ENCODE data around the gene NPAS4.
"Not testable (repeated sequence)": the region's sequence is repeated elsewhere in the genome, so short reads cannot be mapped to it uniquely, and the experiment has no call there.

The NPAS4 gene

DNA sequence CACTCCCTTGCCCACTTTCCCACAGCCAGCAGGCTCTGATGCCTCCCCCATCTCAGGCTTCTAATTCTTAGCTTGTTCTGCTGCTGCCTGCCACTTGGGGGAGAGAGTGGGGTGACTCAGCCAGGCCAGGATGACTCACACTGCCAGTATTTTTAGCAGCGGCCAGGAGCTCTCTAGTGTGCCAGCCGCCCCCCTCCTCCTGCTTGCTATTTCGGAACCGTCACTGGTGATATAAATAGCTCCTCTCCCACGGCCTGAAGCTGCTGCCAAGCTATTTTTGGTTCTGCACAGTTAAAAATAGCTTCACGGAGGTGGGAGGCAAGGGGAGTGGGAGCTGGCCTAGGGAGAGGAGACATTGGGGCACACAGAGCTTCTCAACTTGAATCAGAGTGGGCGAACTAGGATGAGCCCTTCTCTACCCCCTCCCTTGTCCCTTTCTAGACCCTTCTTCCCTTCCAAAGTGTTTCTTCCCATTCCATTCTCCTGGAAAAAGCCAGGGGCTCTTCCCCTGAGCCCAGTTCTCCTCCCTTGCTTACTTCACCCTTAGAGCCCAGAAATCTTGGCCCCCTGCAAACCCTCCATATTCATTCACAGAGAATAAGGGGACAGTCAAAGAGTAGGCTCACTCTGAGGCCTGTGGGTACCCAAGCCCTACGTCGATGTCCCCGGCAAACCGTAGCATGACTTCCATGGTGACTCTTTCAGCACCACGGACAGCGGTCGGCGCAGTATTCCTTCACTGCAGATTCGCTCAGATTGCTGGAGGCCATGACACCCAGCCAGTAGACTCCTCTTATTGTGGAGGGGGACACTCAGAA, 2.5 kb upstream of the NPAS4 start:
- DNase-seq, result peak; percentile 92

DNA sequence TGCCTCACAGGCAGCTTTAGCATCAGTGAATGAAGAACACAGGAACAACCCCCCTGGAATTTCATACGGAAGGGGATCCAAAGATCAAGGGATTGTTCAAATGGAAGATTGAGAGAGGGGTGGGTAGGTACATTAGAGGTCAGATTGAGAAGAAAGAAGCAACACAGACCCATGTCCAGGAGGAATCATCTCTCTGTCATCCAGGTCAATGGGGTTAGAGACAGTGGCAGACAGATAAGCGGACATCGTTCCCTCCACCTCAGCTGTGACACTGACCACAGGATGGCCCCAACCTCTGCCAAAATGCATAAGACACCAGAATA, 1.9 kb upstream of the NPAS4 start:
- no peak for DNase-seq

DNA sequence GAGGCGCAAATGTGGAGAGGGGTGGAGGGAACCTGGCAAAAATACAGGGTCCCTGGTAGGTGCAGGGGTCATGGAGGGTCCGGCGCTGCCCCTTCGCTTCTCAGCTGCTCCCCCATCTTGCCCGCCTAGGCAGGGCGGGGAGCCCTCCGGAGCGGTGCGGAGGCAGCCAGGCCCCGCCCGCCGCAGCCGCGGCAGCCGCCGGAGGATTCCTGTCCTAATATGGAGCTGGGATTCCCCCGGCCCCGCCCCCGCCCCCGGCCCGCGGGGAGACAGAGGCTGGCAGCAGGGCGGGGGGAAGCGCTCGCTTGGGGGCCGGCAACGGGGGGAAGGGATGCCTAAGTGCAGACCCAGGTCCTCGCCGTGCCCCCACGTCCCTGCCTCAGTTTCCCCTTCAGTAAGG, 1.0 kb upstream of the NPAS4 start:
- peak; percentile 59 for DNase-seq

GRCh38 chr11:66421492-66422205, 814 bp downstream of the NPAS4 start:
- DNase-seq, result peak; percentile 87

- DNase-seq, result peak; percentile 40
Observed at GRCh38 chr11:66426314-66426713, 5.5 kb downstream of the NPAS4 start.

- DNase-seq, result no peak
Observed at GRCh38 chr11:66428933-66429332, 8.1 kb downstream of the NPAS4 start.

GRCh38 chr11:66429983-66430602, 9.3 kb downstream of the NPAS4 start:
- peak; percentile 90 for DNase-seq

DNA sequence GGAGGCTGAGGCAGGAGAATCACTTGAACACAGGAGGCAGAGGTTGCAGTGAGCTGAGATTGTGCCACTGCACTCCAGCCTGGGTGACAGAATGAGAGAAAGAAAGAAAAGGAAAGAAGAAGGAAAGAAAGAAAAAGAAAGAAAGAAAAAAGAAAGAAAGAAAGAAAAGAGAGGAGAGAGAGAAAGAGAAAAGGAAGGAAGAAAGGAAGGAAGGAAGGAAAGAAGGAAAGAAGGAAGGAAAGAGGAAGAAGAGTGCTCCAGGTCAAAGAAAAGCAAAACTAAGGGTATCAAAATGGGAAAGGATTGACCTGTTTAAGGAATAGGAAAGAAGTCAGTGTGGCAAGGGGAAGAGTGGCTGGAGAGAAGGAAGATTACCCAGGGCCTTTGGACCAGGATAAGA, 10.5 kb downstream of the NPAS4 start:
- not testable (repeated sequence) for DNase-seq

- not testable (repeated sequence) for DNase-seq
Observed at GRCh38 chr11:66431871-66432329, 11.1 kb downstream of the NPAS4 start.

GRCh38 chr11:66432597-66432996, 11.8 kb downstream of the NPAS4 start:
- no peak for DNase-seq

GRCh38 chr11:66437979-66438503, 17.2 kb downstream of the NPAS4 start:
- peak; percentile 61 for DNase-seq

GRCh38 chr11:66438504-66439466, 17.9 kb downstream of the NPAS4 start, which contains the start of gene MRPL11:
Gene MRPL11 (minus strand): TSS chr11:66438848. CDS start chr11:66438754, 94 bp downstream.
- peak; percentile 99 for DNase-seq

- not testable (repeated sequence) for DNase-seq
Observed at GRCh38 chr11:66440101-66440939, 19.5 kb downstream of the NPAS4 start.

GRCh38 chr11:66440940-66441282, 20.1 kb downstream of the NPAS4 start:
- not testable (repeated sequence) for DNase-seq

DNA sequence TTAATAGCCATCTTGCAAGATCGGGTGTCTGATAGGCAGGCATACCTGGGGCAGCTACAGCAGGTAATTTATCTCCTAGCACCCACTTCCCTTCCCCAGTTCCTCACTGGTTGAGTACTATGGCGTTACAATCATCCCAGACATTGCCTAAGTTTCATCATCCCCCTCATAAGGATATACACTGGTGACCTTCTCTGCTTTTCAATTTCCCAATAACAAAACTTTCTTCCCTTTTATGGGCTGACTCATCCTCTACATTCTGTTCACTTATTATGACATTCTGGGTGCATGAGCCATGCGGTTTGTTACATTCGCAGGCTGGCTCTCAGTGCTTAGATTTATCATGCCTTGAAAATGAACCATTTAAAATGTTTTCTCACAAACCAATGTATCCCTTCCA, 22.8 kb downstream of the NPAS4 start:
- no peak for DNase-seq

GRCh38 chr11:66447012-66447411, 26.2 kb downstream of the NPAS4 start:
- DNase-seq, result no peak

GRCh38 chr11:66448523-66448922, 27.7 kb downstream of the NPAS4 start:
- DNase-seq, result no peak

DNA sequence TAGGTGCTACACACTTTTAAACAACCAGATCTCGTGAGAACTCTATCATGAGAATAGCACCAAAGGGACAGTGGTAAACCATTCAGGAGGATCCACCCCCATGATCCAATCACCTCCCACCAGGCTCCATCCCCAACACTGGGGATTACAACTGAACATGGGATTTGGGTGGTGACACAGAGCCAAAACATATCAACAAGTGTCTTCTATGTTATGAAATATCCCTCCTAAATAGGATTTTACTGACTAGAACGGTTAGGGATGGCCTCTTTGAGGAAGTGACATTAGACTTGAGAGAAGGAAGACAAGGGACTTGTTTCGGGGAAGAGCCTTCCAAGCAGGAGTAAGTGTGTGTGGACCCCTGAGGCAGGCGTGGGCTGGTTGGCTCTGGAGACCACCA, 29.7 kb downstream of the NPAS4 start:
- no peak for DNase-seq

DNA sequence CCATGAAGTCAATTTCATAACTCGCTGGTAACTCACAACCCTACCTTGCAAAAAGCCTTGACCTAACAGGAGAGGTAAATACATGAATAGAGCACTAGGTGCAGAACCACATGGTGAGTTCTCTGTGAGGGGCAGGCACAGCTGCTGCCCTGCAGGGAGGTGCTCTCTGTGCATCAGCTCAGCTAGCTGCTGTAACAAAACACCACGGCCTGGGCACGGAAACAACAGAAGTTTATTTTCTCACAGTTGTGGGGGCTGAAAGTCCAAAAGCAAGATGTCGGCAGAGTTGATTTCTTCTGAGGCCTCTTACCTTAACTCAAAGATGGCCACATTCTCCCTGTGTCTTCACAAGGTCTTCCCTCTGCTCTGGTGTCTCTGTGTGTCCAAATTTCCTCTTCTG, 30.8 kb downstream of the NPAS4 start:
- DNase-seq, result no peak

- no peak for DNase-seq
Observed at GRCh38 chr11:66454247-66454646, 33.4 kb downstream of the NPAS4 start.

- no peak for DNase-seq
Observed at GRCh38 chr11:66454828-66455227, 34.0 kb downstream of the NPAS4 start.
